AG04450 (cell line): ENCODE measurements around the gene SYNJ1. TPM values are rescaled to one million over a fixed set of nuclear protein-coding genes. Genes with fewer than 3 reads are reported as not detected.
"Not testable (repeated sequence)": the region's sequence is repeated elsewhere in the genome, so short reads cannot be mapped to it uniquely, and the experiment has no call there.

Experiments used
- CTCF ChIA-PET: fragments of 300-600, 350-600 bp; formaldehyde crosslinking; extraction: SDS; loops from one replicate; lab custom pipeline; 2022; ENCODE audit warnings: antibody characterized with exemption, inconsistent platforms; lab: Charles Lee
- POLR2A ChIA-PET: fragments of 350-600 bp; formaldehyde crosslinking; extraction: SDS; loops from one replicate; lab custom pipeline; 2021; ENCODE audit warnings: antibody characterized with exemption, inconsistent platforms; lab: Yijun Ruan, JAX
- DNase-seq: peaks from one replicate; pipeline ENCODE4 v3.0.0-alpha.2; 2011; ENCODE audit warnings: low read depth, low spot score
- H3K27ac ChIP-seq: one replicate; pipeline ENCODE4 v1.5.1; 2012; ENCODE audit warnings: low read depth, low read length, control low read depth
- H3K27me3 ChIP-seq: one replicate; pipeline ENCODE4 v1.6.0; 2012; ENCODE audit warnings: low read length; ENCODE audit not compliant: control insufficient read depth, insufficient read depth
- H3K4me3 ChIP-seq: 2 replicates; pipeline ENCODE4 v1.5.1; 2011; ENCODE audit warnings: mild to moderate bottlenecking, low read depth, low read length, control low read depth
- H3K9me3 ChIP-seq: 2 replicates; pipeline ENCODE4 v1.5.1; 2012; ENCODE audit warnings: low read length; ENCODE audit not compliant: control insufficient read depth, insufficient read depth
- polyA minus RNA-seq: library from RNA; depleted of rRNA, polyadenylated mRNA; stranded (reverse); fragments of >200 nt; gene quantifications from 2 replicates; pipeline ENCODE4 v1.2.3, GENCODE V29; 2011; rRNA and poly(A)+ RNA removed
- polyA plus RNA-seq: library from polyadenylated mRNA; depleted of rRNA; stranded (reverse); fragments of >200 nt; gene quantifications from 2 replicates; pipeline ENCODE4 v1.2.3, GENCODE V29; 2011; rRNA removed
- TF ChIP-seq, protein P1 (sequence below): IDR thresholded peaks from 2 replicates; pipeline ENCODE4 v1.5.1; 2011; ENCODE audit warnings: low read depth, low read length, control low read depth, inconsistent platforms

The SYNJ1 gene, protein sequence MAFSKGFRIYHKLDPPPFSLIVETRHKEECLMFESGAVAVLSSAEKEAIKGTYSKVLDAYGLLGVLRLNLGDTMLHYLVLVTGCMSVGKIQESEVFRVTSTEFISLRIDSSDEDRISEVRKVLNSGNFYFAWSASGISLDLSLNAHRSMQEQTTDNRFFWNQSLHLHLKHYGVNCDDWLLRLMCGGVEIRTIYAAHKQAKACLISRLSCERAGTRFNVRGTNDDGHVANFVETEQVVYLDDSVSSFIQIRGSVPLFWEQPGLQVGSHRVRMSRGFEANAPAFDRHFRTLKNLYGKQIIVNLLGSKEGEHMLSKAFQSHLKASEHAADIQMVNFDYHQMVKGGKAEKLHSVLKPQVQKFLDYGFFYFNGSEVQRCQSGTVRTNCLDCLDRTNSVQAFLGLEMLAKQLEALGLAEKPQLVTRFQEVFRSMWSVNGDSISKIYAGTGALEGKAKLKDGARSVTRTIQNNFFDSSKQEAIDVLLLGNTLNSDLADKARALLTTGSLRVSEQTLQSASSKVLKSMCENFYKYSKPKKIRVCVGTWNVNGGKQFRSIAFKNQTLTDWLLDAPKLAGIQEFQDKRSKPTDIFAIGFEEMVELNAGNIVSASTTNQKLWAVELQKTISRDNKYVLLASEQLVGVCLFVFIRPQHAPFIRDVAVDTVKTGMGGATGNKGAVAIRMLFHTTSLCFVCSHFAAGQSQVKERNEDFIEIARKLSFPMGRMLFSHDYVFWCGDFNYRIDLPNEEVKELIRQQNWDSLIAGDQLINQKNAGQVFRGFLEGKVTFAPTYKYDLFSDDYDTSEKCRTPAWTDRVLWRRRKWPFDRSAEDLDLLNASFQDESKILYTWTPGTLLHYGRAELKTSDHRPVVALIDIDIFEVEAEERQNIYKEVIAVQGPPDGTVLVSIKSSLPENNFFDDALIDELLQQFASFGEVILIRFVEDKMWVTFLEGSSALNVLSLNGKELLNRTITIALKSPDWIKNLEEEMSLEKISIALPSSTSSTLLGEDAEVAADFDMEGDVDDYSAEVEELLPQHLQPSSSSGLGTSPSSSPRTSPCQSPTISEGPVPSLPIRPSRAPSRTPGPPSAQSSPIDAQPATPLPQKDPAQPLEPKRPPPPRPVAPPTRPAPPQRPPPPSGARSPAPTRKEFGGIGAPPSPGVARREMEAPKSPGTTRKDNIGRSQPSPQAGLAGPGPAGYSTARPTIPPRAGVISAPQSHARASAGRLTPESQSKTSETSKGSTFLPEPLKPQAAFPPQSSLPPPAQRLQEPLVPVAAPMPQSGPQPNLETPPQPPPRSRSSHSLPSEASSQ (N-terminal part only)
- polyA plus RNA-seq = 5.6 and 7.3 TPM in 2 replicates
- 5.7 and 9.9 TPM in 2 replicates for polyA minus RNA-seq

- POLR2A ChIA-PET = interaction anchor here (0.5 to 2.0 kb wide), 7 partner anchors 12 to 752 kb away, joined by 4 to 27 read pairs (median 4); partner anchors contain the start of genes CFAP298, PAXBP1 and TMEM50B
- CTCF ChIA-PET = interaction anchor here (0.6 kb wide), 1 partner anchor 127 kb away, joined by 6 read pairs; no protein-coding TSS in a partner anchor
Observed at GRCh38 chr21:32727687-32728455, at the start of gene SYNJ1. Gene SYNJ1 (minus strand): TSS chr21:32728013. CDS start chr21:32726895, 1,118 bp downstream.

DNA sequence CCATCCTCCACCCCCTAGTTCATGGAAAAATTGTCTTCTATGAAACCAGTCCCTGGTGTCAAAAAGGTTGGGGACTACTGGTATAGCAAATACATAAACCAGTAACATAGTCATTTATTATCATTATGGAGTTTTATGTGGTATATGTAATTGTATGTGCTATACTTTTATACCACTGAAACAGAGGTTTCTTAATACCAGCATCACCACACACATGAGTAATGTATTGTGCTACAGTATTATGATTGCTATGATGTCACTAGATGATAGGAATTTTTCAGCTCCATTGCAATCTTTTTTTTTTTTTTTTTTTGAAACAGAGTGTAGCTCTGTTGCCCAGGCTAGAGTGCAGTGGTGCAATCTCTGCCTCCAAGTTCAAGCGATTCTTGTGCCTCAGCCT lies 49.5 kb upstream of the SYNJ1 start:
- POLR2A ChIA-PET = interaction anchor here (0.6 kb wide), 1 partner anchor 674 kb away, joined by 9 read pairs; no protein-coding TSS in a partner anchor
- Histone ChIP-seq H3K27me3 (no peaks in the 10 kb centered on the region), H3K27ac (no peak overlapping the region), H3K9me3 (no peaks in the 10 kb centered on the region), H3K4me3 (no peak overlapping the region)
- CTCF ChIA-PET = interaction anchor here (0.6 kb wide), 1 partner anchor 400 kb away, joined by 4 read pairs; no protein-coding TSS in a partner anchor
- TF ChIP-seq, protein P1, sequence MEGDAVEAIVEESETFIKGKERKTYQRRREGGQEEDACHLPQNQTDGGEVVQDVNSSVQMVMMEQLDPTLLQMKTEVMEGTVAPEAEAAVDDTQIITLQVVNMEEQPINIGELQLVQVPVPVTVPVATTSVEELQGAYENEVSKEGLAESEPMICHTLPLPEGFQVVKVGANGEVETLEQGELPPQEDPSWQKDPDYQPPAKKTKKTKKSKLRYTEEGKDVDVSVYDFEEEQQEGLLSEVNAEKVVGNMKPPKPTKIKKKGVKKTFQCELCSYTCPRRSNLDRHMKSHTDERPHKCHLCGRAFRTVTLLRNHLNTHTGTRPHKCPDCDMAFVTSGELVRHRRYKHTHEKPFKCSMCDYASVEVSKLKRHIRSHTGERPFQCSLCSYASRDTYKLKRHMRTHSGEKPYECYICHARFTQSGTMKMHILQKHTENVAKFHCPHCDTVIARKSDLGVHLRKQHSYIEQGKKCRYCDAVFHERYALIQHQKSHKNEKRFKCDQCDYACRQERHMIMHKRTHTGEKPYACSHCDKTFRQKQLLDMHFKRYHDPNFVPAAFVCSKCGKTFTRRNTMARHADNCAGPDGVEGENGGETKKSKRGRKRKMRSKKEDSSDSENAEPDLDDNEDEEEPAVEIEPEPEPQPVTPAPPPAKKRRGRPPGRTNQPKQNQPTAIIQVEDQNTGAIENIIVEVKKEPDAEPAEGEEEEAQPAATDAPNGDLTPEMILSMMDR = no peak
- DNase-seq = no peak

More at GRCh38 chr21:32727687-32728455, at the start of gene SYNJ1:
- Histone ChIP-seq H3K4me3 (peak within 1 kb of the TSS; percentile 90), H3K9me3 (no peaks in the 10 kb centered on the region; the same call in 1 of the 2 replicates), H3K27ac (peak within 1 kb of the TSS; percentile 87), H3K27me3 (no peaks in the 10 kb centered on the region)
- DNase-seq = peak; percentile 69
- TF ChIP-seq, protein P1 = no peak

DNA sequence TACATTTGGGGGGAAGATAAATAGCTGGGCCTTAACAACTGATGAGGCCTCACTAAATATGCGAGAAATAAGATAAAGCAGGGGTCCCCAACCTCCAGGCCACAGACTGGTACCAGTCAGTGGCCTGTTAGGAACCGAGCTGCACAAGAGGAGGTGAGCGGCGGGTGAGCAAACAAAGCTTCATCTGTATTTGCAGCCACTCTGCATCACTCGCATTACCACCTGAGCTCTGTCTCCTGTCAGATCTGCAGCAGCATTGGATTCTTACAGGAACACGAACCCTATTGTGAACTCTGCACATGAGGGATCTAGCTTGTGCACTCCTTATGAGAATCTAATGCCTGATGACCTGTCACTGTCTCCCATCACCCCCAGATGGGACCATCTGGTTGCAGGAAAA lies 48.9 kb upstream of the SYNJ1 start:
- H3K4me3 ChIP-seq = no peak overlapping the region
- ChIA-PET POLR2A (no interaction called here), CTCF (interaction anchor here (0.6 kb wide), 1 partner anchor 401 kb away, joined by 4 read pairs; no protein-coding TSS in a partner anchor)
- no peaks in the 10 kb centered on the region for H3K9me3 ChIP-seq
- TF ChIP-seq, protein P1 = no peak
- H3K27ac ChIP-seq = no peak overlapping the region
- no peak for DNase-seq
- no peaks in the 10 kb centered on the region for H3K27me3 ChIP-seq

DNA sequence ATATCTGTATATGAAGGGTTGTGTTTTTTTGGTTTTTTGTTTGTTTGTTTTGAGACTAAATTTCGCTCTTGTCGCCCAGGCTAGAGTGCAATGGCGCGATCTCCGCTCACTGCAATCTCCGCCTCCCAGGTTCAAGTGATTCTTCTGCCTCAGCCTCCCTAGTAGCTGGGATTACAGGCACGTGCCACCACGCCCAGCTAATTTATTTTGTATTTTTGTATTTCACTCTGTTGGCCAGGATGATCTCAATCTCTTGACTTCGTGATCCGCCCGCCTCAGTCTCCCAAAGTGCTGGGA lies 45.2 kb upstream of the SYNJ1 start:
- POLR2A ChIA-PET, DNase-seq, H3K4me3 ChIP-seq, H3K9me3 ChIP-seq, H3K27me3 ChIP-seq, H3K27ac ChIP-seq: not testable (repeated sequence)
- CTCF ChIA-PET = interaction anchor here (2.4 kb wide), 1 partner anchor 53 kb away, joined by 16 read pairs; no protein-coding TSS in a partner anchor
